ENCODE measurements around the gene LANCL3.
"Not testable (repeated sequence)": the region's sequence is repeated elsewhere in the genome, so short reads cannot be mapped to it uniquely, and the experiment has no call there.

Gene LANCL3

GRCh38 chrX:37571426-37572107 lies at the start of gene LANCL3:
LANCL3 (plus strand) TSS chrX:37571661; CDS start chrX:37571871, 210 bp downstream.
- not testable (repeated sequence) for ATAC-seq, H3K9me3 Mint-ChIP-seq, H3K27ac Mint-ChIP-seq, H3K36me3 Mint-ChIP-seq
- Mint-ChIP-seq H3K4me3 (peak within 1 kb of the TSS; percentile 74), H3K27me3 (peaks cover 18% of the 10 kb centered on the region), H3K4me1 (peaks cover 10% of the 10 kb centered on the region)

- not testable (repeated sequence) for H3K36me3 Mint-ChIP-seq, H3K27ac Mint-ChIP-seq, H3K4me3 Mint-ChIP-seq, H3K4me1 Mint-ChIP-seq, ATAC-seq, H3K9me3 Mint-ChIP-seq
- peaks cover 17% of the 10 kb centered on the region for H3K27me3 Mint-ChIP-seq
Measured at GRCh38 chrX:37523673-37524072, 47.8 kb upstream of the LANCL3 start.

- H3K4me1 Mint-ChIP-seq, result no peaks in the 10 kb centered on the region
- ATAC-seq, result no peak
- no peaks in the 10 kb centered on the region for H3K27me3 Mint-ChIP-seq
- no peak overlapping the region for H3K27ac Mint-ChIP-seq
- H3K4me3 Mint-ChIP-seq, result no peak overlapping the region
- H3K9me3 Mint-ChIP-seq, result no peaks in the 10 kb centered on the region
- no peaks in the 10 kb centered on the region for H3K36me3 Mint-ChIP-seq
Measured at GRCh38 chrX:37541991-37542390, 29.5 kb upstream of the LANCL3 start.

DNA sequence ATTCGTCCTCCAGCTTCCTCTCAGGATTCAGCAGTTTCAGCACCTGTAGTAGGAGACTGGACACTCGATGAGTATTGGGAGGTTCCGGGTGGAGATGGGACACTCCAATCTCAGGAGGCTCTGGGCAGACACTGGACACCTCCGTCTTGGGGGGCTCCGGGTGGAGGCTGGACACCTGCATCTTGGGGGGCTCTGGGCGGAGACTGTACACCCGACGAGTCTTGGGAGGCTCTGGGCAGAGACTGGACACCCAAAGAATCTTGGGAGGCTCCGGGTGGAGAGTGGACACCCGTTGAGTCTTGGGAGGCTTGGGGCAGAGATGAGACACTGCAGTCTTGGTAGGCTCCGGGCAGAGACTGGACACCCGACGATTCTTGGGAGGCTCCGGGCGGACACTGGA lies 28.7 kb upstream of the LANCL3 start:
- no peaks in the 10 kb centered on the region for H3K36me3 Mint-ChIP-seq
- no peaks in the 10 kb centered on the region for H3K9me3 Mint-ChIP-seq
- no peaks in the 10 kb centered on the region for H3K4me1 Mint-ChIP-seq
- no peaks in the 10 kb centered on the region for H3K27me3 Mint-ChIP-seq
- no peak overlapping the region for H3K4me3 Mint-ChIP-seq
- no peak overlapping the region for H3K27ac Mint-ChIP-seq
- no peak for ATAC-seq

- Mint-ChIP-seq H3K27me3 (no peaks in the 10 kb centered on the region), H3K9me3 (no peaks in the 10 kb centered on the region), H3K36me3 (no peaks in the 10 kb centered on the region), H3K4me1 (no peaks in the 10 kb centered on the region), H3K4me3 (no peak overlapping the region), H3K27ac (no peak overlapping the region)
- ATAC-seq, result no peak
Measured at GRCh38 chrX:37543324-37543723, 28.1 kb upstream of the LANCL3 start.

DNA sequence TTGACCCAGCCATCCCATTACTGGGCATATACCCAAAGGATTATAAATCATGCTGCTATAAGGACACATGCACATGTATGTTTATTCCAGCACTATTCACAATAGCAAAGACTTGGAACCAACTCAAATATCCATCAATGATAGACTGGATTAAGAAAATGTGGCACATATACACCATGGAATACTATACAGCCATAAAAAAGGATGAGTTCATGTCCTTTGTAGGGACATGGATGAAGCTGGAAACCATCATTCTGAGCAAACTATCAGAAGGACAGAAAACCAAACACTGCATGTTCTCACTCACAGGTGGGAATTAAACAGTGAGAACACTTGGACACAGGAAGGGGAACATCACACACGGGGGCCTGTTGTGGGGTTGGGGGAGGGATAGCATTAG lies 26.9 kb upstream of the LANCL3 start:
- not testable (repeated sequence) for ATAC-seq, H3K4me3 Mint-ChIP-seq, H3K9me3 Mint-ChIP-seq, H3K27me3 Mint-ChIP-seq, H3K36me3 Mint-ChIP-seq, H3K27ac Mint-ChIP-seq, H3K4me1 Mint-ChIP-seq

GRCh38 chrX:37545066-37545465 lies 26.4 kb upstream of the LANCL3 start:
- no peaks in the 10 kb centered on the region for H3K9me3 Mint-ChIP-seq
- ATAC-seq, result no peak
- H3K27me3 Mint-ChIP-seq, result no peaks in the 10 kb centered on the region
- H3K4me3 Mint-ChIP-seq, result no peak overlapping the region
- no peak overlapping the region for H3K27ac Mint-ChIP-seq
- no peaks in the 10 kb centered on the region for H3K36me3 Mint-ChIP-seq
- no peaks in the 10 kb centered on the region for H3K4me1 Mint-ChIP-seq

GRCh38 chrX:37549619-37550018 lies 21.8 kb upstream of the LANCL3 start:
- not testable (repeated sequence) for ATAC-seq, H3K36me3 Mint-ChIP-seq, H3K4me3 Mint-ChIP-seq, H3K9me3 Mint-ChIP-seq, H3K27me3 Mint-ChIP-seq, H3K27ac Mint-ChIP-seq, H3K4me1 Mint-ChIP-seq

GRCh38 chrX:37553476-37553875 lies 18.0 kb upstream of the LANCL3 start:
- Mint-ChIP-seq H3K4me1 (no peaks in the 10 kb centered on the region), H3K27ac (no peak overlapping the region), H3K9me3 (no peaks in the 10 kb centered on the region), H3K36me3 (no peaks in the 10 kb centered on the region), H3K27me3 (no peaks in the 10 kb centered on the region), H3K4me3 (no peak overlapping the region)
- ATAC-seq, result no peak

- H3K27me3 Mint-ChIP-seq, H3K9me3 Mint-ChIP-seq, H3K4me1 Mint-ChIP-seq, ATAC-seq, H3K36me3 Mint-ChIP-seq, H3K27ac Mint-ChIP-seq, H3K4me3 Mint-ChIP-seq: not testable (repeated sequence)
Measured at GRCh38 chrX:37565254-37565653, 6.2 kb upstream of the LANCL3 start.

DNA sequence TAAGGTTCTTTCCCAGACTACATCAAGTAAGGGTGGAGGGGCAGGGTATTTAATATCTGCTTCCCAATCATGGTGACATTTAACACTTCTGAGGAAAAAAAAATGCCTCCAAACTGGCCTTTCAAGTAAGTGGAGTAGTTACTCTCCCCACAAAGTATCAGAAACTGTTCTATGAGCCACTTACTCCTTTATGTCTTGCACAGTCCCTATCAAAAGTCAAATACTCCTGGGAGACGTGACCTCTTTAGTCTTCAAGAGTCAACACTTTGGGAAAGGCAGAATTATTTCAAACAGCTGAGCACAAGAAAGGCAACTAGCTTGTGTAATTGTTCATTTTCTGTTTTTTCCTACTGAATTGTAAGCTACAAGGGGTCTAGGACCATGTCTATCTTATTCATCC lies 1.1 kb upstream of the LANCL3 start:
- not testable (repeated sequence) for H3K4me3 Mint-ChIP-seq, H3K27ac Mint-ChIP-seq, H3K9me3 Mint-ChIP-seq, H3K36me3 Mint-ChIP-seq, ATAC-seq
- Mint-ChIP-seq H3K4me1 (peaks cover 10% of the 10 kb centered on the region), H3K27me3 (peaks cover 18% of the 10 kb centered on the region)

- H3K27ac Mint-ChIP-seq, ATAC-seq, H3K36me3 Mint-ChIP-seq, H3K9me3 Mint-ChIP-seq: not testable (repeated sequence)
- peaks cover 18% of the 10 kb centered on the region for H3K27me3 Mint-ChIP-seq
- H3K4me1 Mint-ChIP-seq, result peaks cover 10% of the 10 kb centered on the region
- peak overlapping the region; percentile 74 for H3K4me3 Mint-ChIP-seq
Measured at GRCh38 chrX:37572108-37572587, 687 bp downstream of the LANCL3 start.

- H3K36me3 Mint-ChIP-seq, ATAC-seq, H3K4me3 Mint-ChIP-seq, H3K27ac Mint-ChIP-seq, H3K9me3 Mint-ChIP-seq: not testable (repeated sequence)
- Mint-ChIP-seq H3K4me1 (peaks cover 10% of the 10 kb centered on the region), H3K27me3 (peaks cover 18% of the 10 kb centered on the region)
Measured at GRCh38 chrX:37573121-37573520, 1.7 kb downstream of the LANCL3 start.

GRCh38 chrX:37578045-37578444 lies 6.6 kb downstream of the LANCL3 start:
- peaks cover 2% of the 10 kb centered on the region for H3K4me1 Mint-ChIP-seq
- H3K9me3 Mint-ChIP-seq, result no peaks in the 10 kb centered on the region
- no peak overlapping the region for H3K27ac Mint-ChIP-seq
- no peaks in the 10 kb centered on the region for H3K36me3 Mint-ChIP-seq
- ATAC-seq, result no peak
- H3K27me3 Mint-ChIP-seq, result peaks cover 10% of the 10 kb centered on the region
- H3K4me3 Mint-ChIP-seq, result no peak overlapping the region

DNA sequence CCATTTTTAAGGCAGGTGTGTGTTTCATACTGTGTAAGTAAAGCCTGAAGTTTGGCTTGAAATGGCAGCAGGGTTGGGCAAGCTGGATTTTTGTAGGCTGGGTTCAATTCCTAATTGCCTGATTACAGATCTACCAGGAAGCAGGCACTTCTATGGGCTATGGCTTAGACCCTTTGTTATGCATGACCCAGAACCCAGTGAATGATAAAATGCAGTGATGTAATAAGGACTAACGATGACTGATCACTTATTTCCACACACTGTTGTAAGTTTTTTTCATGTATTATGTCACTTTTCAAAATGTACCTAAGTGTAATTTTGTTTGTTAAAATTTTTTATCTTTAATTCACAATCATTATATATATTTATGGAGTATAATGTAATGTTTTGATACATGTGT lies 8.6 kb downstream of the LANCL3 start:
- no peaks in the 10 kb centered on the region for H3K27me3 Mint-ChIP-seq
- H3K4me1 Mint-ChIP-seq, result no peaks in the 10 kb centered on the region
- H3K4me3 Mint-ChIP-seq, result no peak overlapping the region
- no peaks in the 10 kb centered on the region for H3K36me3 Mint-ChIP-seq
- H3K27ac Mint-ChIP-seq, result no peak overlapping the region
- no peaks in the 10 kb centered on the region for H3K9me3 Mint-ChIP-seq
- no peak for ATAC-seq

DNA sequence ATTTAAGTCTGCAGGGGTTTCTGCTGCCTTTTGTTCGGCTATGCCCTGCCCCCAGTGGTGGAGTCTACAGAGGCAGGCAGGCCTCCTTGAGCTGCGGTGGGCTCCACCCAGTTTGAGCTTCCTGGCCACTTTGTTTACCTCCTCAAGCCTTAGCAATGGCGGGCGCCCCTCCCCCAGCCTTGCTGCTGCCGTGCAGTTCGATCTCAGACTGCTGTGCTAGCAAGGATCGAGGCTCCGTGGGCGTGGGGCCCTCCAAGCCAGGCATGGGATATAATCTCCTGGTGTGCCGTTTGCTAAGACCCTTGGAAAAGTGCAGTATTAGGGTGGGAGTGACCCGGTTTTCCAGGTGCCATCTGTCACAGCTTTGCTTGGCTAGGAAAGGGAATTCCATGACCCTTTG lies 15.9 kb downstream of the LANCL3 start:
- not testable (repeated sequence) for H3K27ac Mint-ChIP-seq, H3K27me3 Mint-ChIP-seq, ATAC-seq, H3K36me3 Mint-ChIP-seq, H3K4me1 Mint-ChIP-seq, H3K4me3 Mint-ChIP-seq, H3K9me3 Mint-ChIP-seq

- Mint-ChIP-seq H3K9me3 (no peaks in the 10 kb centered on the region), H3K27ac (no peak overlapping the region), H3K27me3 (no peaks in the 10 kb centered on the region), H3K36me3 (no peaks in the 10 kb centered on the region), H3K4me1 (no peaks in the 10 kb centered on the region), H3K4me3 (no peak overlapping the region)
- no peak for ATAC-seq
Measured at GRCh38 chrX:37590047-37590446, 18.6 kb downstream of the LANCL3 start.
